ENCODE results near the gene ERFE.
"Not testable (repeated sequence)": the region's sequence is repeated elsewhere in the genome, so short reads cannot be mapped to it uniquely, and the experiment has no call there.

ERFE gene

GRCh38 chr2:238170386-238171071 is 11.8 kb downstream of the ERFE start:
- Histone ChIP-seq H3K27ac (peak overlapping the region in 9 of 11 experiments; percentile 52 to 95 (median 86); a peak in 18 of 22 replicates), H3K9me3 (replicated peaks in 1 of 11) (no peaks in the 10 kb centered on the region), H3K27me3 (no peaks in the 10 kb centered on the region), H3K4me3 (peak overlapping the region in 2 of 10 experiments; percentile 22 to 46; a peak in 3 of 20 replicates), H3K4me2 (peak overlapping the region; percentile 29 to 91 (median 75)), H3K36me3 (peaks cover 73 to 96% (median 85%) of the 10 kb centered on the region in 11 experiments), H4K20me1 (peaks cover 0 to 46% (median 0%) of the 10 kb centered on the region in 11 experiments; a peak in 7 of 22 replicates), H3K4me1 (peaks cover 15 to 60% (median 47%) of the 10 kb centered on the region in 10 experiments), H3K9ac (peak overlapping the region in 8 of 11 experiments; percentile 25 to 80 (median 70); a peak in 15 of 22 replicates)
- no peak for TF ChIP-seq Cebpa-rat (IDR thresholded peaks at IDR 0.05)

- Histone ChIP-seq H3K4me1 (peaks cover 15 to 60% (median 47%) of the 10 kb centered on the region in 10 experiments), H3K4me2 (peak overlapping the region in 9 of 11 experiments; percentile 46 to 91 (median 76); a peak in 18 of 22 replicates), H3K27ac (peak overlapping the region in 9 of 11 experiments; percentile 52 to 95 (median 86); a peak in 18 of 22 replicates), H3K9ac (peak overlapping the region in 6 of 11 experiments; percentile 63 to 80 (median 74); a peak in 11 of 22 replicates), H3K36me3 (peaks cover 77 to 95% (median 88%) of the 10 kb centered on the region in 11 experiments), H4K20me1 (peaks cover 0 to 45% (median 0%) of the 10 kb centered on the region in 11 experiments; a peak in 6 of 22 replicates)
- not testable (repeated sequence) for H3K27me3 ChIP-seq; H3K9me3 ChIP-seq (replicated peaks in 1 of 11); H3K4me3 ChIP-seq
- peak in 4 of 11 experiments; percentile 14 to 45 (median 34); a peak in 7 of 22 replicates for TF ChIP-seq Cebpa-rat (IDR thresholded peaks at IDR 0.05)
Observed at GRCh38 chr2:238171072-238171431, 12.3 kb downstream of the ERFE start.

- peak overlapping the region in 7 of 11 experiments; percentile 78 to 95 (median 89); a peak in 14 of 22 replicates for H3K27ac ChIP-seq
- peaks cover 0 to 39% (median 0%) of the 10 kb centered on the region in 11 experiments; a peak in 6 of 22 replicates for H4K20me1 ChIP-seq
- peak overlapping the region in 6 of 11 experiments; percentile 70 to 91 (median 79); a peak in 12 of 22 replicates for H3K4me2 ChIP-seq
Observed at GRCh38 chr2:238171575-238172187, 12.9 kb downstream of the ERFE start.

GRCh38 chr2:238172439-238172838 is 13.7 kb downstream of the ERFE start:
- Histone ChIP-seq H3K9ac (peak overlapping the region in 1 of 11 experiments; percentile 12; a peak in 2 of 22 replicates), H4K20me1 (peaks cover 0 to 35% (median 0%) of the 10 kb centered on the region in 11 experiments; a peak in 4 of 22 replicates), H3K9me3 (replicated peaks in 1 of 11) (no peaks in the 10 kb centered on the region), H3K27ac (peak overlapping the region in 6 of 11 experiments; percentile 23 to 95 (median 91); a peak in 7 of 22 replicates), H3K4me3 (no peak overlapping the region), H3K27me3 (no peaks in the 10 kb centered on the region), H3K36me3 (peaks cover 80 to 99% (median 94%) of the 10 kb centered on the region in 11 experiments), H3K4me2 (peak overlapping the region in 2 of 11 experiments; percentile 90 to 91; a peak in 2 of 22 replicates), H3K4me1 (peaks cover 15 to 60% (median 46%) of the 10 kb centered on the region in 10 experiments)
- no peak for TF ChIP-seq Cebpa-rat (IDR thresholded peaks at IDR 0.05)

More at GRCh38 chr2:238171575-238172187, 12.9 kb downstream of the ERFE start:
- peaks cover 15 to 60% (median 47%) of the 10 kb centered on the region in 10 experiments for H3K4me1 ChIP-seq
- H3K27me3 ChIP-seq = no peaks in the 10 kb centered on the region
- no peaks in the 10 kb centered on the region for H3K9me3 ChIP-seq (replicated peaks in 1 of 11)
- no peak for TF ChIP-seq Cebpa-rat (IDR thresholded peaks at IDR 0.05)
- H3K4me3 ChIP-seq = no peak overlapping the region
- H3K9ac ChIP-seq = peak overlapping the region in 3 of 11 experiments; percentile 14 to 77 (median 16); a peak in 2 of 22 replicates
- peaks cover 80 to 97% (median 92%) of the 10 kb centered on the region in 11 experiments for H3K36me3 ChIP-seq

- H4K20me1 ChIP-seq = peaks cover 0 to 35% (median 0%) of the 10 kb centered on the region in 11 experiments; a peak in 5 of 22 replicates
- H3K36me3 ChIP-seq = peaks cover 82 to 99% (median 94%) of the 10 kb centered on the region in 11 experiments
- no peak overlapping the region for H3K9ac ChIP-seq
- TF ChIP-seq Cebpa-rat (IDR thresholded peaks at IDR 0.05) = no peak
- H3K4me1 ChIP-seq = peaks cover 15 to 47% (median 34%) of the 10 kb centered on the region in 10 experiments
- no peaks in the 10 kb centered on the region for H3K9me3 ChIP-seq (replicated peaks in 1 of 11)
- H3K27me3 ChIP-seq = no peaks in the 10 kb centered on the region
- no peak overlapping the region for H3K4me3 ChIP-seq
- H3K27ac ChIP-seq = peak overlapping the region in 2 of 11 experiments; percentile 94 to 95; a peak in 3 of 22 replicates
- no peak overlapping the region for H3K4me2 ChIP-seq
Observed at GRCh38 chr2:238173692-238174091, 14.9 kb downstream of the ERFE start.

GRCh38 chr2:238174291-238174690 is 15.5 kb downstream of the ERFE start:
- Histone ChIP-seq H4K20me1 (peaks cover 0 to 35% (median 0%) of the 10 kb centered on the region in 11 experiments; a peak in 6 of 22 replicates), H3K4me2 (no peak overlapping the region), H3K27me3 (no peaks in the 10 kb centered on the region), H3K9ac (no peak overlapping the region), H3K27ac (peak overlapping the region in 2 of 11 experiments; percentile 22 to 95; a peak in 1 of 22 replicates), H3K9me3 (replicated peaks in 1 of 11) (no peaks in the 10 kb centered on the region), H3K4me3 (no peak overlapping the region), H3K36me3 (peaks cover 88 to 99% (median 94%) of the 10 kb centered on the region in 11 experiments), H3K4me1 (peaks cover 15 to 41% (median 29%) of the 10 kb centered on the region in 10 experiments)
- no peak for TF ChIP-seq Cebpa-rat (IDR thresholded peaks at IDR 0.05)

GRCh38 chr2:238174701-238175100 is 15.9 kb downstream of the ERFE start:
- no peak for TF ChIP-seq Cebpa-rat (IDR thresholded peaks at IDR 0.05)
- H3K4me2 ChIP-seq = no peak overlapping the region

GRCh38 chr2:238176613-238177012 is 17.8 kb downstream of the ERFE start:
- Histone ChIP-seq H3K4me2 (no peak overlapping the region), H3K36me3 (peaks cover 96 to 100% (median 99%) of the 10 kb centered on the region in 11 experiments), H4K20me1 (peaks cover 0 to 28% (median 0%) of the 10 kb centered on the region in 11 experiments; a peak in 4 of 22 replicates), H3K4me1 (peaks cover 0 to 18% (median 6%) of the 10 kb centered on the region in 10 experiments; a peak in 14 of 20 replicates), H3K4me3 (no peak overlapping the region), H3K9ac (no peak overlapping the region), H3K27ac (no peak overlapping the region), H3K9me3 (replicated peaks in 1 of 11) (no peaks in the 10 kb centered on the region), H3K27me3 (no peaks in the 10 kb centered on the region)
- TF ChIP-seq Cebpa-rat (IDR thresholded peaks at IDR 0.05) = no peak

More at GRCh38 chr2:238174701-238175100, 15.9 kb downstream of the ERFE start:
- no peaks in the 10 kb centered on the region for H3K9me3 ChIP-seq (replicated peaks in 1 of 11)
- peaks cover 0 to 33% (median 0%) of the 10 kb centered on the region in 11 experiments; a peak in 6 of 22 replicates for H4K20me1 ChIP-seq
- H3K27me3 ChIP-seq = no peaks in the 10 kb centered on the region
- H3K9ac ChIP-seq = no peak overlapping the region
- H3K27ac ChIP-seq = peak overlapping the region in 2 of 11 experiments; percentile 22 to 95; a peak in 1 of 22 replicates
- peaks cover 92 to 99% (median 96%) of the 10 kb centered on the region in 11 experiments for H3K36me3 ChIP-seq
- peaks cover 13 to 37% (median 25%) of the 10 kb centered on the region in 10 experiments for H3K4me1 ChIP-seq
- H3K4me3 ChIP-seq = no peak overlapping the region

All from BLaER1 treated with 17β-estradiol and CSF1 and Interleukin-3, amounts not matched to agents 10 nM and 100 nM (cell line).